ENCODE data around the gene XYLB.
"Not testable (repeated sequence)": the region's sequence is repeated elsewhere in the genome, so short reads cannot be mapped to it uniquely, and the experiment has no call there.

DNA sequence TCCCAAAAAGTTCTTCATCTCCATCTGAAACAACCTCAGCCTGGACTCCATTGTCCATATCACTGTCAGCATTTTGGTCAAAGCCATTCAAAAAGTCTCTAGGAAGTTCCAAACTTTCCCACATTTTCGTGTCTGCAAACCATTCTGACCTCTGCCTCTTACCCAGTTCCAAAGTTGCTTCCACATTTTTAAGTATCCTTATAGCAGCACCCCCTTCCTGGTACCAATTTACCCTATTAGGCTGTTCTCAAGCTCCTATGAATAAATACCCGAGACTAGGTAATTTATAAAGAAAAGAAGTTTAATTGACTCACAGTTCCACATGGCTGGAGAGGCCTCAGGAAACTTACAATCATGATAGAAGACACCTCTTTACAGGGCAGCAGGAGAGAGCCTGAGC is 87.1 kb downstream of the XYLB start:
- TF ChIP-seq, protein P1, sequence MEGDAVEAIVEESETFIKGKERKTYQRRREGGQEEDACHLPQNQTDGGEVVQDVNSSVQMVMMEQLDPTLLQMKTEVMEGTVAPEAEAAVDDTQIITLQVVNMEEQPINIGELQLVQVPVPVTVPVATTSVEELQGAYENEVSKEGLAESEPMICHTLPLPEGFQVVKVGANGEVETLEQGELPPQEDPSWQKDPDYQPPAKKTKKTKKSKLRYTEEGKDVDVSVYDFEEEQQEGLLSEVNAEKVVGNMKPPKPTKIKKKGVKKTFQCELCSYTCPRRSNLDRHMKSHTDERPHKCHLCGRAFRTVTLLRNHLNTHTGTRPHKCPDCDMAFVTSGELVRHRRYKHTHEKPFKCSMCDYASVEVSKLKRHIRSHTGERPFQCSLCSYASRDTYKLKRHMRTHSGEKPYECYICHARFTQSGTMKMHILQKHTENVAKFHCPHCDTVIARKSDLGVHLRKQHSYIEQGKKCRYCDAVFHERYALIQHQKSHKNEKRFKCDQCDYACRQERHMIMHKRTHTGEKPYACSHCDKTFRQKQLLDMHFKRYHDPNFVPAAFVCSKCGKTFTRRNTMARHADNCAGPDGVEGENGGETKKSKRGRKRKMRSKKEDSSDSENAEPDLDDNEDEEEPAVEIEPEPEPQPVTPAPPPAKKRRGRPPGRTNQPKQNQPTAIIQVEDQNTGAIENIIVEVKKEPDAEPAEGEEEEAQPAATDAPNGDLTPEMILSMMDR (IDR thresholded peaks at IDR 0.05), result not testable (repeated sequence)
- TF ChIP-seq POLR2A, POLR2AphosphoS5, EP300 (IDR thresholded peaks at IDR 0.05): not testable (repeated sequence)

All from suprapubic skin (tissue), 4 donors.